ENCODE data around the gene CRTC1.

The CRTC1 gene

DNA sequence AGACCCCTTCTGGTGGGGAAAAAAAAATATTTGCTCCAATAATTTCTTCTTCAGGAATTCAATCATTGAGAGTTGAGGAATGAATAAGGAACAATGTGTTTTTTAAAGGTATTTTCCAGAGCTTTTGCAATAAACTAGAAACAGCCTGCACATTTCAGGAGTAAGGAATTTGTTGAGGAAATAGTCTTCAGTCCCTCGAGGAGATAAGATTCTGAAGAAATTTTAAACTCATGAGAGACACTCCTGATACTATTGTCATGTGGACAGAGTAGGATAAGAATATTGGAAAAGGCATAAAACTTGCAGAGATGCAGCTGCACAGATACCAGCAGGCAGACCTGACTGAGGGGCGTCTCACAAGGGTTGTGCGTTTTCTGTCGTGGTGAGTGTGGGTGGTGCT is 71.0 kb downstream of the CRTC1 start:
- FAIRE-seq: no peak

DNA sequence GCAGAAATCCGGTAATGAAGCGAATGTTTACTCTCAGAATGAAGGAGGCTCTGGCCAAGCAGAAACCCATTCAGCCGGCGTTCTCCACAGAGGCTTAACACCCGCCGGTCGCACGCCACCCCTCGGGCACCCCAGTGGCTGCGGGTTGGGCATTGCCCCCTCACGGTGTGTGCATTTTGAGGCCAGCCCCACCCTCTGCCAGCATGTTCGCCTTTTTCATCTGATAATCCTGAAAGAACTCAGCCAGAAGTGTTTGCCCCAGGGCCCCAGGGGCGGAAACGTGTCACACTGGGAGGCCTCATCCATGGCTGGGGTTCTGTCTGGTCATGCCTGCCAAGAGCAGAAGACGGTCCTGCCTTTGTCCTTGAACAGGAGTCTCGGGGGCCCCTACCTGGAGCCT is 73.4 kb downstream of the CRTC1 start:
- FAIRE-seq: no peak

DNA sequence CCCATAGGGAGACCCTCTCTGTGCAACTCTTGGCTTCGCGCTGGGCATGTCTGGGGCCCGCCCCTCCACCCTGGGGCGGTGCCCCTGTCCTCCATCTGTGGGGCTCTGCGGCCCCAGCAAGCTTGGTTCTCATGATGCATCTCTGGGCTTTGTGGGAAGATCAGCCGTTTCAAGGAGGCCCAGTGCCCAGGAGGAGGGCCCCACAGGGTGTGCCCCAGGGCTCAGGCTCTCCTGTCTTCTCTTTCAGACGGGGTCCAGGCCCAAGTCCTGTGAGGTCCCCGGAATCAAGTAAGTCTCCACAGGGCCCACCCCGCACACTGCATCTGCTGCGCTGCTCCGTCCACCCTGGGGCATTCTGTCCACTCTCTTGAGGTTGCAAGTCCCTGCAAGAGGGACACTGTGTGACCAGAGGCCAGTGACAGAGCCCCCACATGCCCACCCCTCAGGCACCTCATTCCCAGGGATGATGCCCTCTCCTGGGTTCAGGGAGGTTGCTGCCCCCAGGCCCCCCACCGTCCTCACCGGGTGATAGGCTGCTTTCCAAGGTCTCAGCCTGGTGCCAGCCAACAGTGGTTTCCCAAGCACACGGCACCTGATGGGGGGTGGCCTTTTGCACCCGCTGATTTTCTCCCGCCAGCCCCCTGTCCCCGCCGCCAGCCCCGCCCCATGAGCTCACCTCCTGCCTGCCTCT is 76.0 kb downstream of the CRTC1 start:
- no peak for FAIRE-seq

DNA sequence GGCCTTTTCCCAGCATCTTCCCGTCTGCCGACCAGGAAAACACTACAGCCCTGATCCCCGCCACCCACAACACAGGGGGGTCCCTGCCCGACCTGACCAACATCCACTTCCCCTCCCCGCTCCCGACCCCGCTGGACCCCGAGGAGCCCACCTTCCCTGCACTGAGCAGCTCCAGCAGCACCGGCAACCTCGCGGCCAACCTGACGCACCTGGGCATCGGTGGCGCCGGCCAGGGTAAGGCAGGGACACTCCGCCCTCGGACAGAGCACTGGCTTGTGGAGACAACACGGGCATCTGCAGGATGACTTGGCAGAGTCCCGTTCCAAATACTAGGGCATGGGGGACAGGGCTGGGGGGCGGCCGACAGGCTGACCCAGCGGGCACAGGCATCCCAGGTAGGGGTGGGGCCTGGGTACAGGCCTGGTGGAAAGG is 76.5 kb downstream of the CRTC1 start:
- FAIRE-seq: no peak

DNA sequence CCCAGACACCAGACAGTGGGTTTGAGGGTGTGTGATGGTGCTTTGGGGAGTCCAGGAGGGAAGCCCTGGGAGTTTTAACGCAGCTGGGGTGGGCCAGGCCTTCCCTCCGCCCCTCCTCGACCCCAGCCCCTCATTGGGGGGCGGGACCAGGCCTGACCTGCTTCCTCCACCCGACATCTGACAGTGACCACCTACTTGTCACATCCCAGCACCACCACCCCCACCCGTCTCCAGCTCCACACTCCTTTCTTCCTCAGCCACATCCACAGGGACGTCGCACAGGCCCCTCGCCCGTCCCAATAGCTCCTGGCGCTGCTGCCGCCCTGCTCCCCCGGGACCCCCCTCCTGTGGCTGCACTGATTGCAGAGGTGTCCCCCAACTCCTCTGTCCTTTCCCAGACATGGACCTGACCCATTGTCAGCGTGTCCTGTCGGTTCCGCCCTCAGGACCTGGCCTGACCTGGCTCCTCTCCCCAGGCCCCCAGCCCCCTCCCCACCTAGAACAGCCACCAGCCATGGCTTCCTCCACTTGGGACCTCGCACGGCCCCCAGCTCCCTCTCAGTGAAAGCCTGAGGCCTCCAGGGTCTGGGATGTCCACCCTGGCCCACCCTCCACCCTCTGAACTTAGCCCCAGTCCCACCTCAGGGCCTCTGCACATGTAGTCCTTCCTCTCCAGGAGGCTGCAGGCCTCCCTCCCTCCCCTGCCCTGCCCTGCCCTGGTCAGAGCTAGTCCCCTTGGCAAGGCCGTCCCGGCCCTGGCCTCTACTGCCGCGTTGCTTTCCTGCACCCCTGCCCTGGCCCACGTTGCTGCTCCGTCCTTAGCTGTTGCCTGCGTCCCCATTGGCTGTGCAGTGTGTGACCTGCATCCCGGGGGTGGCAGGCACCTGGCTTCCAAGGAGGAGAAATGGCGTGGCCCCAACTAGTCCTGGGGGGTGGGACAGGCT is 77.2 kb downstream of the CRTC1 start:
- FAIRE-seq: no peak

DNA sequence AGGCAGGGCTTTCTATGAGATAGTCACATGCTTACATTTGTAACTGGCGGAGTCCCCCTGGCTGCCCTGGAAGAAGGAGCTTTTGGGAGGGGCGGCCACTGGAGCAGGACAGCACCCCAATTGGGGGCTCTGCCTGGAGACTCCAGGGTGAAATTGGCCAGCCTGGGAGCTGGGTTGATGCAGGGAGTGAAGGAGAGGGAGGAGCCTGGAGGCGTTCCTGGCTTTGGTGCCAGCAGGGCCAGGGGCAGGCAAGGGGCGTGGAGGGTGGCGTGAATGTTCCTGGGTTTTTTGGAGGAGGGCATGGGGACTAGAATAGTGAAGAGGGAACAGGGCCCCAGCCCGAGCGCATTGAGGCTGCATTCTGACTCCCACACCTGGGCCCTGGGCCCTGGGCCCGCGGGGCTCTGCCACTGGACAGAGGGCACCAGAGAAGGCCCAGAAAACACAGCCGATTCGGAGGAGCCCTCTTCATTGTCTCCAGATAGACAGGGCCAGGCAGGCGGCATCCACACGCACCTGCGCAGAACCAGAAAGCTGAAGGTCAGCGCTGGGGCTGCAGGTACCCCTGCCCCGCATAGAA is 78.1 kb downstream of the CRTC1 start:
- no peak for FAIRE-seq

DNA sequence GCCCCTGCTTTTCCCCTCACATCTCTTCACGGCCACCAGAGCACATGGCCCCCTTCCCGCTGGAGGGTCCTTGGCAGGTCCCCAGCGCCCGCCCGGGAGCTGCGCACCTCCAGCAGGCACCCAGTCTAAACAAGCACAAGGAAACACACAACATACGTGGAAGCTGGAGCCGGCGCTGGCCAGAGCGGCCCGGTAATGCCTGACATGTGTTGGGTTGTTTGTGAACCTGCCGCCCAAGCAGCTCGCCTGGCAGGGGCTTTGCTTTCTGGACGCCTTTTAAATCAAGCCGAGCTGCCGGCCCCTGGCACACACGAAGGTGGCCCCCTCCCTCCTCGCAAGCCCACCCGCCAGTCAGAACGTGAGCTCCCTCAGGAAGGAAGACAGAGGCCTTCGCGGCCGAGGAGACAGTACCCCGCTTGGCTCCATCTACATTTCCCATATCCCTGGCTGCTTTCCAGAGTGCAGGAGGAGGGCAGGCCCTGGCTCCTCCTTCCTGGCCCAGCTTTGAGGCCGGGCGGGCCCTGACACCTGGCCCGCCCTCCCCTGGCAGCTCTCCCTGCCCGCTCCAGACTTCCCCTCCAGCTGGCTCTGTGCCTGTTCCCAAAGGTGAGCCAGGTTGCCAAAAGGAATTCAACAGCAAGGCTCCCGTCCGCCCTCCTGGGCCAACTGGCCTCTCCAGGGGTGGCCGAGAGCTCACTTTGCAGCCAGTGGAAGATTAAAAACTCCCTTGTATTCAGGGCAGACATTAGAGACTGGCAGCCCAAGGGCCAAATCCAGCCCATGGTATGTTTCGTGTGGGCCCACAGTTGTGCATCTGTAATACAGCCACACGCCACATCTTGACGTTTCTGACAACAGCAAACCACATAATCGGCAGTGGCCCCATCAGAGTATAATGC is 78.9 kb downstream of the CRTC1 start:
- peak; percentile 58 for FAIRE-seq

DNA sequence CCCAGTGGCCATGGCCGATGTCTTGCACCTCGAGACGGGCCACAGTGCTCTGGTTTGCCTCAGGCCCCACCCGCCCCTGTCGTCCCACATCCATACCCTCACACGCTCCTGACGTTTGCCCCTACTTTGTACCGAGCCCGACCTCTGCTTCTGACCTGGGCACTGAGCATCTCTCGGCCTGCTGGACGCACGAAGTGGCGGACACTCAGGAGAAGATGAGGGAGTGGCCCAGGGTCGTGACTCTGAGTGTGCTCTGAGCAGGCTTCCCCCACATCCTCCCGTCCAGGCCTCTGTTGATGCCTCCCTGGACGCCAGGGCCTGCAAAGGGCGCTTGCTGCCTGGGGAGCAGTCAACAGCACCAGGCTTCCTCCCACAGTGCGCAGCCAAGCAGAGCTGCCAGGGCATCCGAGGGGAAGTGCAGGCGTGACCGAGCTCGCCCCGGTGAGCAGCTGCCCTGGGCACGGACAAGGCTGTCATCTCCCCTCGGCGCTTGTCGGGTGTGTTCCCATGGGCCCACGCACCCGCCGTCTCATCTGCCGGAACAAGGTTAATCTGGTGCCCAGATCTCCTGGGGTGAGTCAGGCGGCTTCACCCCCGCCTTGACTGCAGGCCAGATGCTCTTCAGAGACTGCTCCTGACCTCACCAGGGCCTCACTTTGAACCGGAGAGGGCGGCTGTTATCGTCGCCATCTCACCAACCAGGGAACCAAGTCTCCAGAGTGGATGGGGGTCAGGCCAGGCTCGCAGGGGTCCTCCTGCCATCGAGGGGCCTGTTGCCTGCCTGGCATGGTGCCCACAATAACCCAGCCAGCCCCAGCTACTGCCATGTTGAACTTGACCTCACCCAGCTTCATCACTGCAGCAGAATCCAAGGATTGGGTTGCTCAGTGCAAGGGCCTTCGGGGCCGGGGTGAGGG is 80.5 kb downstream of the CRTC1 start:
- no peak for FAIRE-seq

DNA sequence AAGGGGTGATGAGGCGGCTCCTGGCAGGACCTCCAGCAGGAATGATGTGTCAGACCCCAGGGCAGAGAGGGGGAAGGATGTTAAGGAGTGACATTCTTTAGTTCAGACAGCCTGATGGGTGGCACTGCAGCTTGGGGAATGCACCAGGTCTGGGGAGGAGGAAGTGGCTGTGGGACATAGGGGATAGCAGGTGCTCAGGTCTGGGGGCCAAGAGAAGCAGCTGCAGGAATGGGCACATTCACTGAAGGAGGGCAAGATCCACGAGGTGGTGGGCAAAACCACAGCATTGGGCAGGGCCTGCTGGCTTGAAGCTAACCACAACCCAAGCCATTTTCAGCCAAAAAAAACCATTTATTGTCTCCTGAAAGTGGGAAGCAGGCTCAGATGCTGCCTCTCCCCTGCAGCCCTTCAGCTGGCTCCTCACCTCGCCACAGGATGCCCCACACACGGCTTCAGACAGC is 81.1 kb downstream of the CRTC1 start:
- no peak for FAIRE-seq

DNA sequence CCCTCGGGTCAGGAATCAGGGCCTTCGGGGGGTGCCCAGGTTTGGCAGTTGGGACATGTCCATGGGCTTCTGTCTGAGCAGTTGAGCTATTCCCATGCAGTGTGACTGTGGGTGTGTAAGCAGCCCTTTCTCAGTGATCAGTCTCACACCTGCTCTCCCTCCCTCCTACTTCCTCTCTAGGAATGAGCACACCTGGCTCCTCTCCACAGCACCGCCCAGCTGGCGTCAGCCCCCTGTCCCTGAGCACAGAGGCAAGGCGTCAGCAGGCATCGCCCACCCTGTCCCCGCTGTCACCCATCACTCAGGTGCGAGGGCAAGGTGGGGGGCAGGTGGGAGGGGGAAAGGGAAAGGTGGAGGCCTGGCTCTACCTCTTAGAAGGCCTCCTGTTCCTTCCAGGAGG is 81.7 kb downstream of the CRTC1 start:
- FAIRE-seq: no peak

DNA sequence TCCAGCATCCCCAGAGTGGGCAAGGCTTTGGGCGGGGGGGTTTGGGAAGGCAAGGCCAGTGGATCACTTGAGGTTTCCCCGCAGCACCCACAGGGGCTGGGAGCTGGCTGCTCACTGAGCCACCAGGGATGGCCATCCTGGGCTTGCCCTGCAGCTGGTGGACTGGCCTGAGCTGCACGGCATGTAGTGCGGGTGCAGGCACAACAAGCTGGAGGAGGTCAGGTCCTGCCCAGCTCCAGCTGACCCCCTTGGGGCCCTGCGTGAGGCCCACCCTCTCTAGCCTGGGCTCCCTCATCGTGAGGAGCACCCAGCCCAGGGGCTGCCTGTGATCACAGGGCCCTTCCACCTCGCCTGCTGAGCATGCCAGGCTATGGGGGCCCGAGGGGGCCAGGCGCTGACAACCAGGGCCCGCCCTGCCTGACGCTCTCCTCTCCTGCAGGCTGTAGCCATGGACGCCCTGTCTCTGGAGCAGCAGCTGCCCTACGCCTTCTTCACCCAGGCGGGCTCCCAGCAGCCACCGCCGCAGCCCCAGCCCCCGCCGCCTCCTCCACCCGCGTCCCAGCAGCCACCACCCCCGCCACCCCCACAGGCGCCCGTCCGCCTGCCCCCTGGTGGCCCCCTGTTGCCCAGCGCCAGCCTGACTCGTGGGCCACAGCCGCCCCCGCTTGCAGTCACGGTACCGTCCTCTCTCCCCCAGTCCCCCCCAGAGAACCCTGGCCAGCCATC is 84.7 kb downstream of the CRTC1 start:
- no peak for FAIRE-seq

DNA sequence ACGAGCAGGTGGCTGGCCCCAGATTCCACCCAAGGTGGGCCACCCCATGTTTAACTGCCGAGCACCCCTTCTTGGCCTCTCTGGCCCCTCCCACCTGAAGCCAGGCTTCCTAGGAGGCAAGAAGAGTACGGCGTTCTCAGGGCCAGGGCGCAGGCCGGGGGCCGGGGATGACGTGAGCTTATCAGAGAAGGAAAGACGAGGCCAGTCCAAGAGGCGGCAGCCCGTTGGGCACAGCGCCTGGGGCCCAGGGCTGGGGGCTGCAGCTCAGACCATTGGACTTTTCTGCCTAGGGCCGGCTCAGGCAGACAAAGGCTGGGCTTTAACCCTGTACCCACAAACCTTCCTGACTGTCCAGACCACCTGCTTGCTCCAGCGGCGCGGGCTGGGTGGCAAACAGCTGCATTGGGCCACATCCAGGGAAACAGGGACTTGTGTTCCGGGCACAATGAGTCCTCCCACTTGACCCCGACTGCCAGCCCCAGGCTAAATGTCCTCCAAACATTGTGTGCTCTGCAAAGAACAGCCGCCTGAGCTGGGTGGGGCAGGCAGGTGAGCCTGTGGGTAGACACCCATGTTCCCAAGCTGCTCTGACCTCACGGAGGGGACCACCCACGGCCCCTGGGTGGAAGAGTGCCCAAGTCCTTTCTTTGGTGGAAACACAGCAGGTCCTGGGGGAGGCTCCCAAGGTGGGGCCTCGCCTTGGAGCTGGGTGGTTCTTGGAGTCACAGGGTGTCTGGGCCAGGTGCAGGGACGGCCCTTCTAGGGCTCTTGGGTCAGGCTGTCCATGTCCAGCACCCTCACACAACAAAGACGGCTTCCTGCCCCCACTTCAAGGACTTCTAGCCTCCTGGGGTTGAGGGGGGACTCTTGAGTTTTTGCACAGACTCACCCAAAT is 85.8 kb downstream of the CRTC1 start:
- FAIRE-seq: no peak

DNA sequence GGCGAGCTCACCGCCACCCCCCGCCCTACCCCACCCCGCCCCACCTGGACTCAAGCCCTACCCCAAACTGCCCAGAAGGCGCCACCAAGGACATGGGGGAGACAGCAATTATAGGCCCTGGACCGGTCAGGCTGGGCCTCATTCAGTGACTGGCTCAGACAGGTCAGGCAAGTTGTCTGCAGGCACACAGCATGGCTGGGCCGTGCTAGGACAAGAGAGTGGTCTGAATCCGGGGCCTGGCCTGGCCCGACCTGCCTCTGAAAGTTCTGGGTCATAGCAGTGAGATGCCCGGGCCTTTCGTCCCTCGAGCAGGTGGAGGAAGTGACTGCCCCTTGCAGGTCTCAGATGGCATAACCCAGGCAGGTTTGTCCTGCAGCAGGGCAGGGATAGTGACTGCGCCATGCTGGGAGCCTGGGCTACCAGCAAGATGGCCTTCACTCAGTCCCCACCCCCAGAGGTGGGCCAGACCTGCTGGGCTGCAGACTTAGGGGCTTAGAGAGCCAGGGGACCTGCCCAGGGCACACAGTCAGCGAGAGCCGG is 86.6 kb downstream of the CRTC1 start:
- FAIRE-seq: no peak

DNA sequence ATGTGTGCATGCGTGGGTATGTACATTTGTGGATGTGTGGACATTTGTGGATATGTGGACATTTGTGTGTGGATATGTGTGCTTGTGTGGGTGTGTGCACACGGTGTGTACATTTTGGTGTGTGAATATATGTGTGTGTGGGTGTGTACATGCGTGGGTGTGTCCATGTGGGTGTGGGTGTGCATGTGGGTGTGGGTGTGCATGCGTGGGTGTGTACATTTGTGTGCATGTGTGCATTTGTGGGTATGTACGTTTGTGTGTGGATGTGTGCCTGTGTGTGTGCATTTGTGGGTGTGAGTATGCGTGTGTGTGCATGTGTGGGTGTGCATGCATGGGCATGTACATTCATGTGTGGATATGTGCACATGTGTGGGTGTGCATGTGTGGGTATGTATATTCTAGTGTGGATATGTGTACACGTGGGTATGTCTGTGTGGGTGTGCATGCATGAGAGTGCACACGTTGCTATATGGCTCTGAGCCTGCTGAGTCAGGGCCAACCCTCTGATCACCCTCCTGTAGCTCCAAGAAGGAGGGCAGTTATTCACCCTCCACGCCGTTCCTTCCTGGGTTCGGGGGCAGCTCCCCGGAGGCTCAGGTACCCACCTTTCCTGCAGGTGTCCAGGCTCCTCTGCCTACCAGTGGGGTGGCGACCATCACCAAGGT is 87.3 kb downstream of the CRTC1 start:
- no peak for FAIRE-seq

DNA sequence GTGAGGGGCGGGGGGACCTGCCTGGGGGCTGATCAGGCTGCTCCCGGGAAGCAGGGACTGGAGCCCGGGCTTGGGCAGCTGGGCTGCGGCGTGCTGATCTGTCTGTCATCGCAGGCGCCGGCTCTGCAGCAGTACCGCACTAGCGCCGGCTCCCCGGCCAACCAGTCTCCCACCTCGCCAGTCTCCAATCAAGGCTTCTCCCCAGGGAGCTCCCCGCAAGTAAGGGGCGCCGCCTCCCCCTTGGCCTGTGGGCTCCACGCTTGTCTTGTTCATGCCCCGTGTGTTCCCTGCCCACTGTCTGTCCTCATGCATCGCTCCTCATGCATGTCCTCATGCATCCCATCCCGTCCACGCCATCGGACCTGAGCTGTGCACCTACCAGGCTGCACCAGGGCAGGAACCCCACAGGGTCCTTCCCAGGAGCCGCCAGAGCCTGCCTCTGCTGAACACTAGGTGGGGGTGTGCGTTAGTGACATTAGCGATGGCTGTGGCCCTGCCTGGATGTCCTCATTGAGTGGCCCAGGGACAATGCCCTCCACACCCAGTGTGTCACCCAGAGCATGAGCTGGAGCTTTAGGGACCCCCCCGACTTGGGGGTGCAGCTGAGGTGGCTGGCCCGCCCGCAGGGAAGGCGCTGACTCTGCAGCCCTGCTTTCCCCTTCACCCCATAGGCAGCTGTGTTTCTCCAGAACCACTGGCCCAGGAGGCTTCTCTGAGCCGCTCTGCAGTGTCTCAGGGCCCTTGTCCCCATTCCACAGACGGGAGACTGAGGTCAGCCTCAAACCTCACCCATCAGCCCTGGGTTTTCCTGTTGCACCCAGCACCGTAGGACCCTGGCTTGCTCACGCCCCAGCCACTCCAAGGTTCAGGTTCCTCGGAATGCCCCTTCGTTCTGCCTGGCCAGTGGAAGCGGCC is 88.1 kb downstream of the CRTC1 start:
- no peak for FAIRE-seq

DNA sequence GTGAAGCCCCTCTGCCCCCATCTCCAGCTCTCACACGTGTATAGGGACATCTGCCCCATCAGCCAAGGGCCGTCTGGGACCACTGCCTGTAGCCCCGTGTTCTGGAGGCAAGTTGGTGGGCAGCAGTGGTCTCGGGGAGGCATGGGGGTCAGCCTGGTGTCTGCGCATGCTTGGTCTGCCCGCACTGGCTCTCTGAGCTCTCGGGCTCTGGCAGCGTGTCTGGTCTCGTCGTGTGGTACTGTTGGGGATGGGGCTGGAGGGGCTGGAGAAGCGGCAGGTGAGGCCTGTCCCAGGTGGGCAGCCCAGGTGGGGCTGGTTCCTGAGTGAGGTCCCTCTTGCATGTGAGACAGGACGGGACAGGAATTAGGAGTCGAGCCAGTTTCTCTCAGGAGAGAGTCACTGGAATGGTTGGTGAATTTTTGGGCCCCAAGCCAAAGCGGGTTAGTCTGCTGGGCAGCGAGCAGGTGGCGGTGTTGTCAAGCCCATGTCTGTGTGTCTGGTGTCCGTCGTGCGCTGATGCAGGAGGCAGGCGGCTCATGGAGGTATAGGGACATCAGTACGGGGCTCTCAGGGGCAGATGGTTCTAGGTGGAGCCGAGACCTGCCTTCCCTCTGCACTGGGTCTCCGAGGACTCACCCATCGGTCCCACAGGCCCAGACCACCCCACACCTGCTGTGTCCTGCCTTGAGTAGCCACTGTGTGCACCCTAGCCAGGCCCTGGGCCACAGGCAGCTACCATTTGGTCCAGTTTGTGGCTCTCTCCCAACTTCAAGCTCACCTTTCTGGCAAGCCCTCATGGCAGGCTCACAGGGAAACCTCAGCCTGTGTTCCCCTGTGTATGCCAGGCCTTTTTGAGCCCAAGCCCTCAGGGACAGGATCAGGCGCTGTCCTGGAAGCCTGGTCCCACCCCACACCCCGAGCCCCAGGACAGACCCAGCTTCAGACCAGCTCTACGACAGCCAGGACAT is 89.4 kb downstream of the CRTC1 start:
- no peak for FAIRE-seq

DNA sequence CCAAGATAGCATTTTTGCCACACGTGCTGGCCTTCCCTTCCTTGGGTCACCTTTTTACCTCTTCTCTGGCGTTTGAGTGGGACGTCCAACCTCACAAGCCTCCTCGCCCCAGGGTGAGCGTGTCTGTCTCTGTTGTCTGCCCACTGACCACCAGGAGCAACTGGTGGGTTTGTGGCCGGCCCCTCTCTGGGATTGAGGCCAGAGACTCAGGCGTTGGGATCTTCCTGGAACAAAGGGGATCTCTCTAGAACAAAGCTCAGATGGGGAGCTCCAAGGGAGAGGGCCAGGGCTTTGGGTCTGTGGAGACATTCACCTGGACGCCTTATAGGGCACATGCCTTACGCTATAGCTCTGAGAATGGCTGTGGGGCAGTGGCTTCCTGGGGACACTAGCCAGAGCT is 90.2 kb downstream of the CRTC1 start:
- FAIRE-seq: no peak
